ENCODE data around the gene DENND10. TPM values are rescaled to one million over a fixed set of nuclear protein-coding genes. Genes with fewer than 3 reads are reported as not detected.
"Not testable (repeated sequence)": the region's sequence is repeated elsewhere in the genome, so short reads cannot be mapped to it uniquely, and the experiment has no call there.

DENND10 gene
- total and polyA plus RNA-seq, 2 experiments from 2014 or later, result 41.9 to 73.3 TPM

DNA sequence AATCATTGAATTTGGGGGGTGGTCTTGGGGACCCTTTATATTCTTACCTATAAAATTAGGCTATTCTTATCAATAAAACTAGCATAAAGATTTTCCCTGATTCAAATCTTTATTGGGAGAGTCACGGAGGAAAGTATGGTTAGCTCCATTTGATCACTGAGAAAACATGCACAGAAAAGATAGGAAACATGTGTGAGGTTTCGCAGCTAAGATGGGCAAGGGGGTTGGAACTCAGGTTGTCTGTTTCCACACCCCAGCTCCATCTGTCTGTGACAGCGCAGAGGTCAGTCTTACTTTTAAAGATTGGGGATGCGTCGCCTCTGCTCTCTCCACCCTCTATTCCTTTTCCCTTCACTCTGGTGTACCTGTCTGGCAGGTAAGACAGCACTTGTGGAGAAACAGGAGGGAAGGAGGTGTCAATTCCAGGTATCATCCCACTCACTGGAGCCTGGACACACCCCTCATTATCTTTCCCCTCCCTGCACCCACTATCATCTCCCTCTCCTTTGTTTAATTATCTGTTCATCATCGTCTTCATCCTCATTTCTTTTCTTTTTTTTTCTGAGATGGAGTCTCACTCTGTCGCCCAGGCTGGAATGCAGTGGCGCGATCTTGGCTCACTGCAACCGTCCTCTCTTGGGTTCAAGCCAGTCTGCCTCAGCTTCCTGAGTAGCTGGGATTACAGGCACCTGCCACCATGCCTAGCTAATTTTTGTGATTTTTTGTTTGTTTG lies 2.4 kb upstream of the DENND10 start:
- H3K4me3 ChIP-seq, result no peak overlapping the region
- H3K4me1 ChIP-seq (ENCODE audit: low read depth), result no peaks in the 10 kb centered on the region
- H3K27ac ChIP-seq, result no peak overlapping the region
- TF ChIP-seq, protein P1, sequence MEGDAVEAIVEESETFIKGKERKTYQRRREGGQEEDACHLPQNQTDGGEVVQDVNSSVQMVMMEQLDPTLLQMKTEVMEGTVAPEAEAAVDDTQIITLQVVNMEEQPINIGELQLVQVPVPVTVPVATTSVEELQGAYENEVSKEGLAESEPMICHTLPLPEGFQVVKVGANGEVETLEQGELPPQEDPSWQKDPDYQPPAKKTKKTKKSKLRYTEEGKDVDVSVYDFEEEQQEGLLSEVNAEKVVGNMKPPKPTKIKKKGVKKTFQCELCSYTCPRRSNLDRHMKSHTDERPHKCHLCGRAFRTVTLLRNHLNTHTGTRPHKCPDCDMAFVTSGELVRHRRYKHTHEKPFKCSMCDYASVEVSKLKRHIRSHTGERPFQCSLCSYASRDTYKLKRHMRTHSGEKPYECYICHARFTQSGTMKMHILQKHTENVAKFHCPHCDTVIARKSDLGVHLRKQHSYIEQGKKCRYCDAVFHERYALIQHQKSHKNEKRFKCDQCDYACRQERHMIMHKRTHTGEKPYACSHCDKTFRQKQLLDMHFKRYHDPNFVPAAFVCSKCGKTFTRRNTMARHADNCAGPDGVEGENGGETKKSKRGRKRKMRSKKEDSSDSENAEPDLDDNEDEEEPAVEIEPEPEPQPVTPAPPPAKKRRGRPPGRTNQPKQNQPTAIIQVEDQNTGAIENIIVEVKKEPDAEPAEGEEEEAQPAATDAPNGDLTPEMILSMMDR (IDR thresholded peaks at IDR 0.05; ENCODE audit: low read depth, low read length), result no peak
- no peaks in the 10 kb centered on the region for H3K36me3 ChIP-seq
- no peaks in the 10 kb centered on the region for H3K27me3 ChIP-seq
- H3K9me3 ChIP-seq (ENCODE audit: low read depth), result no peaks in the 10 kb centered on the region
- DNase-seq (ENCODE audit: low read depth in 1 of 2, low spot score in 1 of 2), result no peak

DNA sequence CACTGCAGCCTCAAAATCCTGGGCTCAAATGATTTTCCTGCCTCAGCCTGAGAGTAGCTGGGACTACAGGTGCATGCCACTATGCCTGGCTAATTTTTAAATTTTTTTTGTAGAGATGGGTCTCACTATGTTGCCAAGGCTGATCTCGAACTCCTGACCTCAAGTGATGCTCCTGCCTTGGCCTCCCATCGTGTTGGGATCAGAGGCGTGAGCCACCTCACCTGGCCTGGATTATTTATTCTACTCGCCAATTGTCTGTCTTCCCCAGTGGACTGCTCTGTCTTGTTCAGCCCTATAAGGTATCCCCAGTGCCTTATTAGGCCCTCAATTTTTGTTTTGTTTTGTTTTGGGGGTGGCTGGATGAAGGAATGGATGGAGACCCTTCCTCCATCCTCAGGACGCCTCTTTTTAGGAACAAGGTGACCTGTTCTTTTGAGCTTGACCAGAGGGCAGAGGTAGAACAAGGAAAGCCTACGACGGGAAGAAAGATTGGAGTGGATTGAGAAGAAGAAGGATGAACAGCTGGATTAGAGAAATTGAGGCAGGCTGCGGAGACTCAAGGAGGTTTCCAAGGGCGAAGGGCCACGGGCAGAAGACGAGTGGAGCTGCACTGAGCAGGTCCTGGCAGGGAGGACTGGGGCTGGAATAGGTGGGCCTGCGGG lies 541 bp upstream of the DENND10 start:
- no peaks in the 10 kb centered on the region for H3K4me1 ChIP-seq (ENCODE audit: low read depth)
- no peak overlapping the region for H3K4me3 ChIP-seq
- DNase-seq (ENCODE audit: low read depth in 1 of 2, low spot score in 1 of 2), result no peak
- H3K27ac ChIP-seq, result no peak overlapping the region
- peaks cover 7% of the 10 kb centered on the region for H3K36me3 ChIP-seq
- TF ChIP-seq, protein P1 (IDR thresholded peaks at IDR 0.05; ENCODE audit: low read depth, low read length), result no peak
- H3K9me3 ChIP-seq (ENCODE audit: low read depth), result no peaks in the 10 kb centered on the region
- H3K27me3 ChIP-seq, result no peaks in the 10 kb centered on the region

DNA sequence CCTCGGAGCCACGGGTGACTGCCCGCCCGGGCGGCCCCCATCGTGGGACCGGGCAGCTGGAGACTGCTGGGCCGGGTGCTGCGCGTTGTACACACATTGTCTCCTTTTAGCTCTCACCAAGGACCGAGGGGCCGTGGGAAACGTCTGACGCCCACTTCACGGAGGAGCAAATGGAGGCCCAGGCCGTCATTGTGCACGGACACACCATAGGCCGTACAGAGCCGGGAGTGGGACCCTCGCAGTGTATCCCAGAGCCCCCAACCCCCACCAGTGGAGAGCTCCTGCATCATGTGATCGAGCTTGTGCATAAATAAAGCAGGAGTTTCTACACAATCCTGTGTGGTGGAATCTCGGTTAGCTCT lies 722 bp downstream of the DENND10 start:
- Histone ChIP-seq H3K9me3 (ENCODE audit: low read depth) (no peaks in the 10 kb centered on the region), H3K4me3 (peak overlapping the region; percentile 87), H3K27me3 (no peaks in the 10 kb centered on the region), H3K27ac (no peak overlapping the region), H3K36me3 (peaks cover 17% of the 10 kb centered on the region), H3K4me1 (ENCODE audit: low read depth) (no peaks in the 10 kb centered on the region)
- DNase-seq (ENCODE audit: low read depth in 1 of 2, low spot score in 1 of 2), result peak; percentile 25 to 29
- TF ChIP-seq, protein P1 (IDR thresholded peaks at IDR 0.05; ENCODE audit: low read depth, low read length), result no peak

DNA sequence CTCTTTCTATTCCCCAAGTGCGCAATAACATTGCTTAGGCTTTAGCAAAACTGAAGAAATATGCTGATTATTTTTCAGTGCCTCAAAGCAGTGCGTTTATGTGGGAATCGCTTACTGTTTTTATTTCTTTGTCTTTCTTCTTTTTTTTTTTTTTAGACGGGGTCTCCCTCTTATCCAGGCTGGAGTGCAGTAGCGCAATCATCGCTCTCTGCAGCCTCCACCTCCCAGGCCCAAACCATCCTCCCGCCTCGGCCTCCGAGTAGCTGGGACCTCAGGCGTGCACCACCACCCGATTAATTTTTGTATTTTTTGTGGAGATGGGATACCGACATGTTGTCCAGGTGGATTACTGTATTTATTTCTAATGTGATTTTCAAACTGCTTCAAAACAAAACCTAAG lies 1.2 kb downstream of the DENND10 start:
- no peak for DNase-seq (ENCODE audit: low read depth in 1 of 2, low spot score in 1 of 2)
- Histone ChIP-seq H3K27me3 (no peaks in the 10 kb centered on the region), H3K27ac (no peak overlapping the region), H3K36me3 (peaks cover 17% of the 10 kb centered on the region), H3K9me3 (ENCODE audit: low read depth) (no peaks in the 10 kb centered on the region), H3K4me3 (peak overlapping the region; percentile 87), H3K4me1 (ENCODE audit: low read depth) (no peaks in the 10 kb centered on the region)
- TF ChIP-seq, protein P1 (IDR thresholded peaks at IDR 0.05; ENCODE audit: low read depth, low read length), result no peak

DNA sequence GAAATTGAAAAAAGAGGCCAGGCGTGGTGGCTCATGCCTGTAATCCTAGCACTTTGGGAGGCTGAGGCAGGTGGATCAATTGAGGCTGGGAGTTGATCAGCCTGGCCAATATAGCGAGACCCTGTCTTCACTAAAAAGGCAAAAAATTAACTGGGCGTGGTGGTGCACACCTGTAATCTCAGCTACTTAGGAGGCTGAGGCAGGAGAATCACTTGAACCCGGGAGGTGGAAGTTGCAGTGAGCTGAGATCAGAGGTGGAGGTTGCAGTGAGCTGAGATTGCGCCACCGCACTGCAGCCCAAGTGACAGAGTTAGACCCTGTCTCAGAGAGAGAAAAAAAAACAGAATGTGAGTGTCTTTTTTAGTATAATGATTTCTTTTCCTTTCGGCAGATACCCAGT lies 2.0 kb downstream of the DENND10 start:
- not testable (repeated sequence) for H3K9me3 ChIP-seq (ENCODE audit: low read depth); H3K27me3 ChIP-seq; H3K4me1 ChIP-seq (ENCODE audit: low read depth); H3K4me3 ChIP-seq; DNase-seq (ENCODE audit: low read depth in 1 of 2, low spot score in 1 of 2); H3K27ac ChIP-seq
- peaks cover 24% of the 10 kb centered on the region for H3K36me3 ChIP-seq

DNA sequence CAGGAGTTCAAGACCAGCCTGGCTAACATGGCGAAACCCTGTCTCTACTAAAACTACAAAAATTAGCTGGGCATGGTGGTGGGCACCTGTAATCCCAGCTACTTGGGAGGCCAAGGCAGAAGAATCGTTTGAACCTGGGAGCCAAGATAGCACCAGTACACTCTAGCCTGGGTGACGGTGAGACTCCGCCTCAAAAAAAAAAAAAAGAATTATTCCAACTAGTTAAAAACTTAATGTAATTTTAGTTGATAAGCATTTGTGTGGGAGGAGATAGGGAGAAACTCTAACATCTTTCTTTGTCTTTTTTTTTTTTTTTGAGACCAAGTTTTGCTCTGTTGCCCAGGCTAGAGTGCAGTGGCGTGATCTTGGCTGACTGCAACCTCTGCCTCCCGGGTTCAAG lies 3.2 kb downstream of the DENND10 start:
- H3K9me3 ChIP-seq (ENCODE audit: low read depth); H3K4me1 ChIP-seq (ENCODE audit: low read depth); H3K27ac ChIP-seq; DNase-seq (ENCODE audit: low read depth in 1 of 2, low spot score in 1 of 2); H3K27me3 ChIP-seq; H3K4me3 ChIP-seq: not testable (repeated sequence)
- H3K36me3 ChIP-seq, result peaks cover 29% of the 10 kb centered on the region

DNA sequence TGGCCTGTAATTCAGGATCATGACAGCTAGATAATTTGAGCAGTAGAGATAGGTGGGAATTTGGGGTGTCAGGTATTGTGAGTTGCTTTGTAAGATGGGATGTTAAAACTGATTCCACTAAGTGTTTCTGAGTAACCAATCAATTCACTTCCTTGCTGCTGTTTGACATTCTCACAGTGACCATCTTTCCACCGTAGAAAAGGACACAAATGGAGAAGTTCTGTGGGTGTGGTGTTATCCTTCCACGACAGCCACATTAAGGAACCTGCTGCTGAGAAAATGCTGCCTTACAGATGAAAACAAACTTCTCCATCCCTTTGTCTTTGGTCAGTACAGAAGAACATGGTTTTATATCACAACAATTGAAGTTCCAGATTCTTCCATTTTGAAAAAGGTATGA lies 3.9 kb downstream of the DENND10 start:
- H3K4me1 ChIP-seq (ENCODE audit: low read depth), result not testable (repeated sequence)
- peaks cover 30% of the 10 kb centered on the region for H3K36me3 ChIP-seq

More for the DNA sequence above, 3.9 kb downstream of the DENND10 start:
- not testable (repeated sequence) for H3K9me3 ChIP-seq (ENCODE audit: low read depth); H3K4me3 ChIP-seq; H3K27ac ChIP-seq; H3K27me3 ChIP-seq; DNase-seq (ENCODE audit: low read depth in 1 of 2, low spot score in 1 of 2)
